HK-2 (cell line): ENCODE measurements around the gene UGT3A1.

Experiments used
- DNase-seq: peaks from one replicate; pipeline ENCODE4 v3.0.0-alpha.2; 2018; ENCODE audit not compliant: unreplicated experiment

Gene UGT3A1

DNA sequence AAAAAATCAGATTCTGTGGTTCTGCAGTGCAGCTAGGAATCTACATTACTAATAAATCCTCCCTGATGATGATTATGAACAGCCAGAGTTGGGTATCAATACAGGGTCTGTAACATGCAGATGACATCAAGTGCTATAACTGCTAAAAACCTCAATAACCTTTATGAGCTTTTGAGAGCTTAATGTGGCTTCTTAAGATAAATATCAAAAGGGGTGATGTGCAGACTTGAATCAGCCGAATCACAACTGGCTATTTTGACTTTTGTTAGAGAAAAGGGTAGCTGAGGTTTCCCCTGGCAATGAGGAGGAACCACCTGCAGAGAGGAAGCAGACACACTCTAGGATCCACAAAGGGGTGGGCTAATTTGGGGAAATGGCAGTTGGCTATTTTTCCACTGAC is 83.0 kb downstream of the UGT3A1 start:
- no peak for DNase-seq

DNA sequence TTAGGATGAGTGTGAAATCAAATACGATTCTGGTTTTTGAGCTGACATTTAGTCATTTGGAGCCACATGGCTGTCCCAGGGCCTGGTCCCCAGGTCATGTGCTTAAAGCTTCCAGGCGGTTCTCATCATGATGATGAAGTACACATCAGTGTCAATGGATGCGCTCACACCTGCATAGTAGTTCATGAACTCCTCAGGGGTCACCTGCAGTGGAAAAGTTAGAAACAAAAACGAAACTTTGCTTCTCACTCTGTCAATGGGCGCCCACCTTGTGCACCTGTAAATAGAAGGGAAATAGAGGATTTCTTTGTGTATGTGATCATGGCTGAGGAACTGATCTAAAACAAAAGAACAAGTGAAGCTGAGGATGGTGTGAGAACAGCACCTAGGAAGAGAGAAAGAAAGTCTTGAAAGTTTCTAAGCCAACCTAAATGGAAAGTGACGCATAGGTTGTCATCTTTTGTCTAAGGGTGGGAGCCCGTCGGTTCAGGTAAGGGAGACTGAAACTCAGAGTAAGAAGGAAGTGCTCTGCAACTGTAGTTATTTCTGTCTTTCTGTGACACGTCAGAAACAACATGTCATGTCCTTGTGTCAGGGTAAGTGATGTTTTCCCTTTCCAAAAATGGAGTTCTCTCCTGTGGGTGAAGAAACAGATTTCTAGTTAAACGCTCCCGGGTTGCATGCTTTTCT is 86.6 kb downstream of the UGT3A1 start:
- DNase-seq = no peak

GRCh38 chr5:35903631-35904203 is 87.5 kb downstream of the UGT3A1 start:
- DNase-seq = no peak

DNA sequence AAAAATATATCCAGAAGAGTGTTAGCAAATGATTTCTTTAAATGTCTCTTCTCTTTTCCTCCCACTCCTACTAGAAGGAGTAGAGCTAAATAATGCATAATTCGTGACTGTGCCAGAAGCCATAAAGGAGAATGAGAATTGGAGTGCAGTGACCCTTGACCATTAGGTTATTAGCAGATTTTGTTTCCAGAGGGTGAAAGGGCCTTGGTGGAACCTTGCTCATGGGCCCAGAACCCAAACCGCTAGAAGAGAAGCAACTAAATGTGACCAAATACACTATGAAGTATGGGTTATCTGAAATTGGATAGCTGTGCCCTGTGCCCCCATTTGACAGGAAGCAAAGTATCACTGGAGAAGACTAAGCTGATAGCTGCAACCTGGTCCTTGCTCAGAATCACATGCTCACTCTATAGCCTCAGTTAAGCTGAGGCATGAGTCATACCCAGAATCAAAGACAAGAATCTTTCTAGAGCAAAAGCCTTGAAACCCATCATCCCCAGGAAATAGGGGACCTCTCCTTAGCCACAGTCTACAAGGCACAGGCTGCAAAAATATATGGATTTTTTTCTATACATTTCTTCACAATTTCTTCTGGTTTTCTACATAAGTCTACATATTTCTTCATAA is 89.0 kb downstream of the UGT3A1 start:
- no peak for DNase-seq
